Measurements from ENCODE around the gene RAB11B.
"Not testable (repeated sequence)": the region's sequence is repeated elsewhere in the genome, so short reads cannot be mapped to it uniquely, and the experiment has no call there.

RAB11B gene

DNA sequence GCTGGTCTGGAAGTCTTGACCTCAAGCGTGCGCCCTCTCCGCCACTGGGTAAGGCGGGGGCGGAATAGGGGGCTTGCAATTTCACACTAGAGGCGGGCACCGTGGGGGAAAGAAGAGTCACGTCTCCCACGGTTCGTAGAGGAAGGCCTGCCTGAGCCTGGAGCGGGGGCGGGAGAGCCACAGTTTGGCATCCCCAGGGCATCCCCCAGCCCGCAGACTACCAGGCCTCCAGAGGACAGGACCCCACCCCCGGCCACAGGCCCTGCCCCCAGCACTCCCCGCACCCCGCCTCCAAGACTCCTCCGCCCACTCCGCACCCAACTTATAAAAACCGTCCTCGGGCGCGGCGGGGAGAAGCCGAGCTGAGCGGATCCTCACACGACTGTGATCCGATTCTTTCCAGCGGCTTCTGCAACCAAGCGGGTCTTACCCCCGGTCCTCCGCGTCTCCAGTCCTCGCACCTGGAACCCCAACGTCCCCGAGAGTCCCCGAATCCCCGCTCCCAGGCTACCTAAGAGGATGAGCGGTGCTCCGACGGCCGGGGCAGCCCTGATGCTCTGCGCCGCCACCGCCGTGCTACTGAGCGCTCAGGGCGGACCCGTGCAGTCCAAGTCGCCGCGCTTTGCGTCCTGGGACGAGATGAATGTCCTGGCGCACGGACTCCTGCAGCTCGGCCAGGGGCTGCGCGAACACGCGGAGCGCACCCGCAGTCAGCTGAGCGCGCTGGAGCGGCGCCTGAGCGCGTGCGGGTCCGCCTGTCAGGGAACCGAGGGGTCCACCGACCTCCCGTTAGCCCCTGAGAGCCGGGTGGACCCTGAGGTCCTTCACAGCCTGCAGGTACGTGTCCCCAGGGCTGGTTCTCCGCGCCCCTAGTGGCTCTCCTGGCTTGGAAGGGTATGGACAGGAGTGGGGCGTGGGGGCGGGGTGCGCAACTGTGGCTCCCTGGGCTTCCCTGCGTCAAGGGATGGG is 26.1 kb upstream of the RAB11B start, which contains the start of gene ANGPTL4:
Gene ANGPTL4 (plus strand): TSS at position 353 of the 969 bp plus-strand sequence. CDS start 167 bp downstream, at position 520.
- H3K9me3 Mint-ChIP-seq, result no peaks in the 10 kb centered on the region
- no peak within 1 kb of the TSS for H3K27ac Mint-ChIP-seq
- H3K36me3 Mint-ChIP-seq (ENCODE audit: low read depth), result no peaks in the 10 kb centered on the region
- DNase-seq, result peak; percentile 68
- peaks cover 18% of the 10 kb centered on the region for H3K4me1 Mint-ChIP-seq (ENCODE audit: low read depth)
- H3K27me3 Mint-ChIP-seq, result peaks cover 67% of the 10 kb centered on the region
- peak within 1 kb of the TSS; percentile 72 for H3K4me3 Mint-ChIP-seq

- no peaks in the 10 kb centered on the region for H3K36me3 Mint-ChIP-seq (ENCODE audit: low read depth)
Observed at GRCh38 chr19:8366121-8366581, 24.0 kb upstream of the RAB11B start.

DNA sequence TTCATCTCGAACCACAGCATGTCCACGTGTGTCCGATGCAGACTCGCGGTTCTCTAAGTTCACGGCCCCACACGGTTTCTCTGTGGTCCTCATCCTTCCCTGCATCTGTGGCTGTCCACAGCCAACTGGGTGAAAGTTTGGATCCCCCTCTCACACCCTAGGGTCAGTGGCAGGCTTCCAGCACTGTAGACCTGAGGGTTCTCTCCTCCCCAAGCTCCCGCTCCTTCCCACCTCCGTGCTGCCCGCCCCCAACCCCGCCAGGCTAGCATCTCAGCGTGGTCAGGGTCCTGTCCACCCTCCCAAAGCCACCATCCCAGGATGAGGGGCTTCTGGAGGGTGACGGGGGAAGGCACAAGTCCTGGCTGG is 23.2 kb upstream of the RAB11B start:
- DNase-seq, result no peak
- peaks cover 63% of the 10 kb centered on the region for H3K27me3 Mint-ChIP-seq
- no peaks in the 10 kb centered on the region for H3K36me3 Mint-ChIP-seq (ENCODE audit: low read depth)
- H3K4me1 Mint-ChIP-seq (ENCODE audit: low read depth), result peaks cover 19% of the 10 kb centered on the region
- H3K4me3 Mint-ChIP-seq, result no peak overlapping the region
- no peaks in the 10 kb centered on the region for H3K9me3 Mint-ChIP-seq
- no peak overlapping the region for H3K27ac Mint-ChIP-seq

More at GRCh38 chr19:8366121-8366581, 24.0 kb upstream of the RAB11B start:
- Mint-ChIP-seq H3K4me1 (ENCODE audit: low read depth) (peaks cover 20% of the 10 kb centered on the region), H3K27me3 (peaks cover 67% of the 10 kb centered on the region), H3K27ac (no peak overlapping the region), H3K9me3 (no peaks in the 10 kb centered on the region), H3K4me3 (no peak overlapping the region)
- no peak for DNase-seq

GRCh38 chr19:8367327-8368001 is 22.7 kb upstream of the RAB11B start:
- Mint-ChIP-seq H3K4me1 (ENCODE audit: low read depth) (peaks cover 17% of the 10 kb centered on the region), H3K27me3 (peaks cover 58% of the 10 kb centered on the region), H3K27ac (no peak overlapping the region), H3K36me3 (ENCODE audit: low read depth) (no peaks in the 10 kb centered on the region), H3K9me3 (no peaks in the 10 kb centered on the region), H3K4me3 (no peak overlapping the region)
- no peak for DNase-seq

GRCh38 chr19:8370176-8371010 is 19.8 kb upstream of the RAB11B start:
- Mint-ChIP-seq H3K4me3 (no peak overlapping the region), H3K9me3 (no peaks in the 10 kb centered on the region), H3K27ac (no peak overlapping the region), H3K4me1 (ENCODE audit: low read depth) (peaks cover 5% of the 10 kb centered on the region), H3K27me3 (peaks cover 35% of the 10 kb centered on the region), H3K36me3 (ENCODE audit: low read depth) (peaks cover 3% of the 10 kb centered on the region)
- no peak for DNase-seq

DNA sequence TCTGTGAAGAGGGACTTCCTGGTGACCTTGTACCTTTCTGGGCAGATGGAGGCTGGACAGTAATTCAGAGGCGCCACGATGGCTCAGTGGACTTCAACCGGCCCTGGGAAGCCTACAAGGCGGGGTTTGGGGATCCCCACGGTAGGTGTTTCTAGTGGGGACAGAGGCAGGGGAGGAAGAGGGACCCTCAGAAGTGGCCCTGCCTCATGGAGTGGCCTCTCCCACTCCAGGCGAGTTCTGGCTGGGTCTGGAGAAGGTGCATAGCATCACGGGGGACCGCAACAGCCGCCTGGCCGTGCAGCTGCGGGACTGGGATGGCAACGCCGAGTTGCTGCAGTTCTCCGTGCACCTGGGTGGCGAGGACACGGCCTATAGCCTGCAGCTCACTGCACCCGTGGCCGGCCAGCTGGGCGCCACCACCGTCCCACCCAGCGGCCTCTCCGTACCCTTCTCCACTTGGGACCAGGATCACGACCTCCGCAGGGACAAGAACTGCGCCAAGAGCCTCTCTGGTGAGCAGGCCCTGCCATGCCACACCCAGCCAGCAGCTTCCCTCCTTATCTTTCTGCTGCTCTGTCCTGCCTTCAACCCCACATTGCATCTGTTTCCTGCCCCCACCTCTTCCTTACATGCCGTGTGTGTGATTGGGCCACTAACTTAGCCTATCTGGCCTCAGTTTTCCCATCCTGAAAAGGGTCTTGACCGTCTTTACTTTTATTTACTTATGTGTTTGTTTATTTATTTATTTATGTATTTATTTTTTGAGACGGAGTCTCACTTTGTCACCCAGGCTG is 19.0 kb upstream of the RAB11B start:
- H3K27me3 Mint-ChIP-seq, result peaks cover 27% of the 10 kb centered on the region
- peaks cover 5% of the 10 kb centered on the region for H3K4me1 Mint-ChIP-seq (ENCODE audit: low read depth)
- DNase-seq, result no peak

DNA sequence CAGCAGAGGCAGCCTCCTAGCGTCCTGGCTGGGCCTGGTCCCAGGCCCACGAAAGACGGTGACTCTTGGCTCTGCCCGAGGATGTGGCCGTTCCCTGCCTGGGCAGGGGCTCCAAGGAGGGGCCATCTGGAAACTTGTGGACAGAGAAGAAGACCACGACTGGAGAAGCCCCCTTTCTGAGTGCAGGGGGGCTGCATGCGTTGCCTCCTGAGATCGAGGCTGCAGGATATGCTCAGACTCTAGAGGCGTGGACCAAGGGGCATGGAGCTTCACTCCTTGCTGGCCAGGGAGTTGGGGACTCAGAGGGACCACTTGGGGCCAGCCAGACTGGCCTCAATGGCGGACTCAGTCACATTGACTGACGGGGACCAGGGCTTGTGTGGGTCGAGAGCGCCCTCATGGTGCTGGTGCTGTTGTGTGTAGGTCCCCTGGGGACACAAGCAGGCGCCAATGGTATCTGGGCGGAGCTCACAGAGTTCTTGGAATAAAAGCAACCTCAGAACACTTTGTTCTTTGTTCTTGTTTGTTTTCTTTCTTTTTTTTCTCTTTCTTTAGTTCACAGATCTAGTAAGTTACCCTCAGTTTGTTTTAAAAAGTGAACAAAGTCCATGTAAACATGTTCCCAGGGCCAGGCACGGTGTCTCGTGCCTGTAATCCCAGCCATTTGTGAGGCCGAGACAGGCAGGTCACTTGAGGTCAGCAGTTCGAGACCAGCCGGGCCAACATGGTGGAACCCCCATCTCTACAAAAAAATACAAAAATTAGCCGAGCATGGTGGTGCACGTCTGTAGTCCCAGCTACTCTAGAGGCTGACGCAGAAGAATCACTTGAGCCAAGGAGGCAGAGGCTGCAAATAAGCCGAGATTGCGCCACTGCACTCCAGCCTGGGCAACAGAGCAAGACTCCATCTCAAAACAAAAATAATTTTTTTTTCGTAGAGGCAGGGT is 16.0 kb upstream of the RAB11B start:
- H3K27ac Mint-ChIP-seq, result no peak overlapping the region
- peaks cover 9% of the 10 kb centered on the region for H3K4me1 Mint-ChIP-seq (ENCODE audit: low read depth)
- H3K9me3 Mint-ChIP-seq, result no peaks in the 10 kb centered on the region
- no peak for DNase-seq
- no peak overlapping the region for H3K4me3 Mint-ChIP-seq
- H3K36me3 Mint-ChIP-seq (ENCODE audit: low read depth), result peaks cover 8% of the 10 kb centered on the region
- H3K27me3 Mint-ChIP-seq, result no peaks in the 10 kb centered on the region

More for the DNA sequence above, 19.0 kb upstream of the RAB11B start:
- no peaks in the 10 kb centered on the region for H3K9me3 Mint-ChIP-seq
- H3K4me3 Mint-ChIP-seq, result no peak overlapping the region
- peaks cover 3% of the 10 kb centered on the region for H3K36me3 Mint-ChIP-seq (ENCODE audit: low read depth)
- H3K27ac Mint-ChIP-seq, result no peak overlapping the region

GRCh38 chr19:8375766-8376165 is 14.4 kb upstream of the RAB11B start:
- not testable (repeated sequence) for H3K27ac Mint-ChIP-seq; H3K4me1 Mint-ChIP-seq (ENCODE audit: low read depth); H3K9me3 Mint-ChIP-seq; DNase-seq; H3K27me3 Mint-ChIP-seq; H3K4me3 Mint-ChIP-seq
- H3K36me3 Mint-ChIP-seq (ENCODE audit: low read depth), result peaks cover 12% of the 10 kb centered on the region

GRCh38 chr19:8376373-8376974 is 13.7 kb upstream of the RAB11B start:
- peaks cover 12% of the 10 kb centered on the region for H3K36me3 Mint-ChIP-seq (ENCODE audit: low read depth)
- DNase-seq; H3K27ac Mint-ChIP-seq; H3K27me3 Mint-ChIP-seq; H3K4me1 Mint-ChIP-seq (ENCODE audit: low read depth); H3K9me3 Mint-ChIP-seq; H3K4me3 Mint-ChIP-seq: not testable (repeated sequence)

DNA sequence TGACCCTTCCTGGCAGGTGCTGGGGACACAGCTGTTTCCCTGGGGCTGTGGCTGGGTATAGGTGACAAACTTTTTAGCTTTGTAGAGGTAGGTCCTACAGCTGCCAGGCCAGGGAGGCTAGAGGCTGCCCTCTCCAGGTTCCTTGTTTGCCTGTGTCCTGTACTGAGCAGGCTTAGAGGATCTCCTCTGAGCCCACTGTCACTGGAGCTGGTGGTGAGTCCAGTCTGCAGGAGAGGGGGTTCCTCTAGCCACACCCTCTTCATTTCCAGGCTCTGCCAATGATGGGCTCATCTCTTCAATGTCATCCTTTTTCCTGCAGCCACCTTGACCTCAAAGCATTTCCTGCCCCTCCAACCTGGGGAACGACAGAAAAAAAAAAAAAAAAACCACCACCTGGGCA is 12.6 kb upstream of the RAB11B start:
- H3K36me3 Mint-ChIP-seq (ENCODE audit: low read depth), result peaks cover 12% of the 10 kb centered on the region
- H3K27ac Mint-ChIP-seq, result no peak overlapping the region
- H3K4me3 Mint-ChIP-seq, result no peak overlapping the region

DNA sequence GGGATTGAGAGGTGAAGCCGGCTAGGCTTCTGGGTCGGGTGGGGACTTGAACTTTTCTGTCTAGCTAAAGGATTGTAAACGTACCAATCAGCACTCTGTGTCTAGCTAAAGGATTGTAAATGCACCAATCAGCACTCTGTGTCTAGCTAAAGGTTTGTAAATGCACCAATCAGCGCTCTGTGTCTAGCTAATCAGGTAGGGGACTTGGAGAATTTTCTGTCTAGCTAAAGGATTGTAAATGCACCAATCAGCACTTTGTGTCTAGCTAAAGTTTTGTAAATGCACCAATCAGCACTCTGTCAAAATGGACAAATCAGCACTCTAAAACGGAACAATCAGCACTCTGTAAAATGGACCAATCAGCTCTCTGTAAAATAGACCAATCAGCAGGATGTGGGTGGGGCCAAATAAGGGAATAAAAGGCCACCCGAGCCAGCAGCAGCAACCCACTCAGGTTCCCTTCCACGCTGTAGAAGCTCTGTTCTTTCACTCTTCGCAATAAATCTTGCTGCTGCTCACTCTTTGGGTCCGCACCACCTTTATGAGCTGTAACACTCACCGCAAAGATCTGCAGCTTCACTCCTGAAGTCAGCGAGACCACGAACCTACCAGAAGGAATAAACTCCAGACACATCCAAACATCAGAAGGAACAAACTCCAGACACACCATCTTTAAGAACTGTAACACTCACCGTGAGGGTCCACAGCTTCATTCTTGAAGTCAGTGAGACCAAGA is 10.8 kb upstream of the RAB11B start:
- not testable (repeated sequence) for H3K27ac Mint-ChIP-seq; DNase-seq; H3K4me1 Mint-ChIP-seq (ENCODE audit: low read depth); H3K27me3 Mint-ChIP-seq; H3K4me3 Mint-ChIP-seq; H3K9me3 Mint-ChIP-seq
- H3K36me3 Mint-ChIP-seq (ENCODE audit: low read depth), result peaks cover 10% of the 10 kb centered on the region

More for the DNA sequence above, 12.6 kb upstream of the RAB11B start:
- DNase-seq, result no peak
- peaks cover 4% of the 10 kb centered on the region for H3K9me3 Mint-ChIP-seq
- H3K4me1 Mint-ChIP-seq (ENCODE audit: low read depth), result peaks cover 7% of the 10 kb centered on the region
- H3K27me3 Mint-ChIP-seq, result no peaks in the 10 kb centered on the region

- not testable (repeated sequence) for H3K4me1 Mint-ChIP-seq (ENCODE audit: low read depth); H3K27ac Mint-ChIP-seq
Observed at GRCh38 chr19:8384569-8384968, 5.6 kb upstream of the RAB11B start.

More at GRCh38 chr19:8384569-8384968, 5.6 kb upstream of the RAB11B start:
- H3K9me3 Mint-ChIP-seq; H3K4me3 Mint-ChIP-seq; H3K36me3 Mint-ChIP-seq (ENCODE audit: low read depth); DNase-seq; H3K27me3 Mint-ChIP-seq: not testable (repeated sequence)
